IMR-90 (cell line): ENCODE measurements around the gene CDKL4.
"Not testable (repeated sequence)": the region's sequence is repeated elsewhere in the genome, so short reads cannot be mapped to it uniquely, and the experiment has no call there.

Experiments used
- CHD1 ChIP-seq: IDR thresholded peaks from 2 replicates; pipeline ENCODE4 v1.6.1; 2012; ENCODE audit warnings: low read depth, low read length, improper control_type of control experiment
- POLR2A ChIP-seq: IDR thresholded peaks from 2 replicates; pipeline ENCODE4 v1.6.1; 2012; ENCODE audit warnings: mild to moderate bottlenecking, low read depth, low read length
- RCOR1 ChIP-seq: IDR thresholded peaks from 2 replicates; pipeline ENCODE4 v1.6.1; 2012; ENCODE audit warnings: mild to moderate bottlenecking, low read length, improper control_type of control experiment; ENCODE audit not compliant: insufficient replicate concordance
- SMC3 ChIP-seq: fragments of 150-350 bp; IDR thresholded peaks from 2 replicates; pipeline ENCODE4 v1.6.1; 2016; ENCODE audit warnings: low read depth, mild to moderate bottlenecking, antibody characterized with exemption, low read length, moderate library complexity
- TF ChIP-seq, protein P1 (sequence below): conservative IDR thresholded peaks from 2 replicates; pipeline ENCODE4 v1.5.1; 2012; ENCODE audit warnings: mild to moderate bottlenecking, low read depth, low read length, improper control_type of control experiment
- TF ChIP-seq, protein P2 (sequence below): fragments of 150-350 bp; IDR thresholded peaks from 2 replicates; pipeline ENCODE4 v1.6.1; 2017; ENCODE audit warnings: mild to moderate bottlenecking, antibody characterized with exemption, low read length, low read depth

DNA sequence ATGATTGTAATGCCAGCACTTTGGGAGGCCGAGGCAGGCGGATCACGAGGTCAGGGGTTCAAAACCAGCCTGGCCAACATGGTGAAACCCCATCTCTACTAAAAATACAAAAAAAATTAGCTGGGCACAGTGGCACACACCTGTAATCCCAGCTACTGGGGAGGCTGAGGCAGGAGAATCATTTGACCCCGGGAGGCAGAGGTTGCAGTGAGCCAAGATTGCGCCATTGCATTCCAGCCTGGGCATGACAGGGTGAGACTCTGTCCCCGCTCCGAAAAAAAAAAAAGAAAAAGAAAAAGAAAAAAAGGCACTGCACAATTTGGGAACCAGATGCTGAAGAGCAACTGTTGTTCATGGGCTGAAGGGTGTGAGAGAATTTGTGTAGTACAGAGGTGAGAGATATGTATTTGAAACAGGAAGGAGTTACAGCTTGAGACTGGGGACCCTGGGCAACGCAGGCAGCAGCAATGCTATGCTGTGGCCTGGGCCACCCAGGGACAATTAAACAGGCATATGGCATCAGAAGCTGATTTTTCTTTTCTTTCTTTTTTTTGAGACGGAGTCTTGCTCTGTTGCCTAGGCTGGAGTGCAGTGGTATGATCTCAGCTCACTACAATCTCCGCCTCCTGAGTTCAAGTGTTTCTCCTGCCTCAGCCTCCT is 71.6 kb downstream of the CDKL4 start:
- TF ChIP-seq, protein P1, sequence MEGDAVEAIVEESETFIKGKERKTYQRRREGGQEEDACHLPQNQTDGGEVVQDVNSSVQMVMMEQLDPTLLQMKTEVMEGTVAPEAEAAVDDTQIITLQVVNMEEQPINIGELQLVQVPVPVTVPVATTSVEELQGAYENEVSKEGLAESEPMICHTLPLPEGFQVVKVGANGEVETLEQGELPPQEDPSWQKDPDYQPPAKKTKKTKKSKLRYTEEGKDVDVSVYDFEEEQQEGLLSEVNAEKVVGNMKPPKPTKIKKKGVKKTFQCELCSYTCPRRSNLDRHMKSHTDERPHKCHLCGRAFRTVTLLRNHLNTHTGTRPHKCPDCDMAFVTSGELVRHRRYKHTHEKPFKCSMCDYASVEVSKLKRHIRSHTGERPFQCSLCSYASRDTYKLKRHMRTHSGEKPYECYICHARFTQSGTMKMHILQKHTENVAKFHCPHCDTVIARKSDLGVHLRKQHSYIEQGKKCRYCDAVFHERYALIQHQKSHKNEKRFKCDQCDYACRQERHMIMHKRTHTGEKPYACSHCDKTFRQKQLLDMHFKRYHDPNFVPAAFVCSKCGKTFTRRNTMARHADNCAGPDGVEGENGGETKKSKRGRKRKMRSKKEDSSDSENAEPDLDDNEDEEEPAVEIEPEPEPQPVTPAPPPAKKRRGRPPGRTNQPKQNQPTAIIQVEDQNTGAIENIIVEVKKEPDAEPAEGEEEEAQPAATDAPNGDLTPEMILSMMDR: not testable (repeated sequence)
- not testable (repeated sequence) for TF ChIP-seq POLR2A, SMC3, RCOR1, CHD1
- TF ChIP-seq, protein P2, sequence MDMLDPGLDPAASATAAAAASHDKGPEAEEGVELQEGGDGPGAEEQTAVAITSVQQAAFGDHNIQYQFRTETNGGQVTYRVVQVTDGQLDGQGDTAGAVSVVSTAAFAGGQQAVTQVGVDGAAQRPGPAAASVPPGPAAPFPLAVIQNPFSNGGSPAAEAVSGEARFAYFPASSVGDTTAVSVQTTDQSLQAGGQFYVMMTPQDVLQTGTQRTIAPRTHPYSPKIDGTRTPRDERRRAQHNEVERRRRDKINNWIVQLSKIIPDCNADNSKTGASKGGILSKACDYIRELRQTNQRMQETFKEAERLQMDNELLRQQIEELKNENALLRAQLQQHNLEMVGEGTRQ: not testable (repeated sequence)
